GM19372 (cell line): ENCODE results near the gene CCDC196.

Experiments used
- ATAC-seq: cut with Tn5 transposase; IDR thresholded peaks from one replicate; pipeline ENCODE4 v1.9.1; 2021; ENCODE audit warnings: mild to moderate bottlenecking, low read depth, moderate library complexity; ENCODE audit not compliant: unreplicated experiment

CCDC196 gene

GRCh38 chr14:66485910-66486421, at the start of gene CCDC196:
Gene CCDC196, plus strand, starts transcription at chr14:66486371. Its CDS starts 132 bp downstream, at chr14:66486503.
- no peak for ATAC-seq

- ATAC-seq: no peak
These were observed 45.4 kb upstream of the CCDC196 start for GRCh38 chr14:66440801-66441200.

- ATAC-seq: no peak
These were observed 43.1 kb upstream of the CCDC196 start for GRCh38 chr14:66442953-66443571.

GRCh38 chr14:66443785-66444184, 42.4 kb upstream of the CCDC196 start:
- ATAC-seq: no peak

- ATAC-seq: no peak
These were observed 41.8 kb upstream of the CCDC196 start for GRCh38 chr14:66444271-66444927.

GRCh38 chr14:66445936-66446335, 40.2 kb upstream of the CCDC196 start:
- no peak for ATAC-seq

GRCh38 chr14:66453469-66453868, 32.7 kb upstream of the CCDC196 start:
- no peak for ATAC-seq

- ATAC-seq: no peak
These were observed 26.6 kb upstream of the CCDC196 start for GRCh38 chr14:66459603-66460002.

- no peak for ATAC-seq
These were observed 21.9 kb upstream of the CCDC196 start for GRCh38 chr14:66464261-66464660.

- ATAC-seq: no peak
These were observed 17.3 kb upstream of the CCDC196 start for GRCh38 chr14:66468778-66469367.

GRCh38 chr14:66471584-66471983, 14.6 kb upstream of the CCDC196 start:
- ATAC-seq: no peak

- ATAC-seq: no peak
These were observed 13.9 kb upstream of the CCDC196 start for GRCh38 chr14:66472251-66472650.

GRCh38 chr14:66473223-66473622, 12.9 kb upstream of the CCDC196 start:
- no peak for ATAC-seq

- ATAC-seq: no peak
These were observed 9.2 kb upstream of the CCDC196 start for GRCh38 chr14:66476964-66477363.

- no peak for ATAC-seq
These were observed 8.6 kb upstream of the CCDC196 start for GRCh38 chr14:66477567-66477966.

- no peak for ATAC-seq
These were observed 3.3 kb upstream of the CCDC196 start for GRCh38 chr14:66482873-66483272.

GRCh38 chr14:66483322-66483721, 2.8 kb upstream of the CCDC196 start:
- ATAC-seq: no peak

- ATAC-seq: no peak
These were observed 1.1 kb upstream of the CCDC196 start for GRCh38 chr14:66485029-66485428.

- ATAC-seq: no peak
These were observed 993 bp downstream of the CCDC196 start for GRCh38 chr14:66487164-66487563.

GRCh38 chr14:66490143-66491111, 4.3 kb downstream of the CCDC196 start:
- no peak for ATAC-seq

- ATAC-seq: no peak
These were observed 7.6 kb downstream of the CCDC196 start for GRCh38 chr14:66493750-66494149.
